ENCODE measurements around the gene DLEU7. TPM values are rescaled to one million over a fixed set of nuclear protein-coding genes. Genes with fewer than 3 reads are reported as not detected.
A peak's percentile ranks its signal among the peaks of the same experiment; 100 is the strongest.

The DLEU7 gene
- 4.5 TPM for polyA plus RNA-seq (2013, experiment 1 of 2)
- 4.2 TPM for polyA plus RNA-seq (2013, experiment 2 of 2)

GRCh38 chr13:50843257-50844083, at the start of gene DLEU7:
TSS of gene DLEU7 (minus strand) at chr13:50843692. CDS start at chr13:50843646, 46 bp downstream.
- Histone ChIP-seq H3K27ac (ENCODE audit: low read depth, low read length) (no peak within 1 kb of the TSS), H3K9ac (ENCODE audit: low read depth, low read length) (peak within 1 kb of the TSS; percentile 63), H3K4me1 (ENCODE audit: insufficient read depth, low read length) (peaks cover 12% of the 10 kb centered on the region), H3K4me3 (ENCODE audit: low read length) (peak within 1 kb of the TSS; percentile 58), H3K27me3 (ENCODE audit: insufficient read depth, low read length) (peaks cover 43% of the 10 kb centered on the region), H3K36me3 (ENCODE audit: insufficient read depth, low read length) (no peaks in the 10 kb centered on the region), H3K9me3 (ENCODE audit: insufficient read depth, low read depth, low read length) (no peaks in the 10 kb centered on the region)
- WGBS: 2% methylated on average over 78 of the region's 78 CpGs

- H3K9ac ChIP-seq (ENCODE audit: low read depth, low read length): no peak overlapping the region
These were observed 48.9 kb upstream of the DLEU7 start for GRCh38 chr13:50892210-50892944.

GRCh38 chr13:50891206-50891605, 47.7 kb upstream of the DLEU7 start:
- Histone ChIP-seq H3K36me3 (ENCODE audit: insufficient read depth, low read length) (no peaks in the 10 kb centered on the region), H3K27ac (ENCODE audit: low read depth, low read length) (no peak overlapping the region), H3K9ac (ENCODE audit: low read depth, low read length) (no peak overlapping the region), H3K27me3 (ENCODE audit: insufficient read depth, low read length) (no peaks in the 10 kb centered on the region), H3K4me1 (ENCODE audit: insufficient read depth, low read length) (peaks cover 28% of the 10 kb centered on the region), H3K9me3 (ENCODE audit: insufficient read depth, low read depth, low read length) (no peaks in the 10 kb centered on the region), H3K4me3 (ENCODE audit: low read length) (no peak overlapping the region)

More at GRCh38 chr13:50892210-50892944, 48.9 kb upstream of the DLEU7 start:
- H3K36me3 ChIP-seq (ENCODE audit: insufficient read depth, low read length): no peaks in the 10 kb centered on the region
- no peak overlapping the region for H3K27ac ChIP-seq (ENCODE audit: low read depth, low read length)
- no peaks in the 10 kb centered on the region for H3K9me3 ChIP-seq (ENCODE audit: insufficient read depth, low read depth, low read length)
- 75% methylated on average over 6 of the region's 7 CpGs for WGBS
- H3K4me1 ChIP-seq (ENCODE audit: insufficient read depth, low read length): peaks cover 28% of the 10 kb centered on the region
- no peak overlapping the region for H3K4me3 ChIP-seq (ENCODE audit: low read length)
- H3K27me3 ChIP-seq (ENCODE audit: insufficient read depth, low read length): no peaks in the 10 kb centered on the region

- Histone ChIP-seq H3K4me3 (ENCODE audit: low read length) (no peak overlapping the region), H3K27me3 (ENCODE audit: insufficient read depth, low read length) (no peaks in the 10 kb centered on the region), H3K9ac (ENCODE audit: low read depth, low read length) (no peak overlapping the region), H3K27ac (ENCODE audit: low read depth, low read length) (no peak overlapping the region), H3K9me3 (ENCODE audit: insufficient read depth, low read depth, low read length) (no peaks in the 10 kb centered on the region), H3K4me1 (ENCODE audit: insufficient read depth, low read length) (peaks cover 25% of the 10 kb centered on the region), H3K36me3 (ENCODE audit: insufficient read depth, low read length) (no peaks in the 10 kb centered on the region)
- WGBS: 86% methylated on average over 1 of the region's 1 CpG
These were observed 45.8 kb upstream of the DLEU7 start for GRCh38 chr13:50889317-50889716.

GRCh38 chr13:50888362-50888761, 44.9 kb upstream of the DLEU7 start:
- 94% methylated on average over 1 of the region's 1 CpG for WGBS
- Histone ChIP-seq H3K36me3 (ENCODE audit: insufficient read depth, low read length) (no peaks in the 10 kb centered on the region), H3K27me3 (ENCODE audit: insufficient read depth, low read length) (no peaks in the 10 kb centered on the region), H3K27ac (ENCODE audit: low read depth, low read length) (no peak overlapping the region), H3K4me1 (ENCODE audit: insufficient read depth, low read length) (peaks cover 16% of the 10 kb centered on the region), H3K4me3 (ENCODE audit: low read length) (no peak overlapping the region), H3K9ac (ENCODE audit: low read depth, low read length) (no peak overlapping the region), H3K9me3 (ENCODE audit: insufficient read depth, low read depth, low read length) (no peaks in the 10 kb centered on the region)

GRCh38 chr13:50887151-50887550, 43.7 kb upstream of the DLEU7 start:
- Histone ChIP-seq H3K27me3 (ENCODE audit: insufficient read depth, low read length) (no peaks in the 10 kb centered on the region), H3K4me3 (ENCODE audit: low read length) (no peak overlapping the region), H3K27ac (ENCODE audit: low read depth, low read length) (no peak overlapping the region), H3K4me1 (ENCODE audit: insufficient read depth, low read length) (peaks cover 4% of the 10 kb centered on the region), H3K9ac (ENCODE audit: low read depth, low read length) (no peak overlapping the region), H3K36me3 (ENCODE audit: insufficient read depth, low read length) (no peaks in the 10 kb centered on the region), H3K9me3 (ENCODE audit: insufficient read depth, low read depth, low read length) (no peaks in the 10 kb centered on the region)
- WGBS: 97% methylated on average over 7 of the region's 7 CpGs

- Histone ChIP-seq H3K4me3 (ENCODE audit: low read length) (no peak overlapping the region), H3K36me3 (ENCODE audit: insufficient read depth, low read length) (no peaks in the 10 kb centered on the region), H3K27ac (ENCODE audit: low read depth, low read length) (no peak overlapping the region), H3K9ac (ENCODE audit: low read depth, low read length) (no peak overlapping the region), H3K27me3 (ENCODE audit: insufficient read depth, low read length) (no peaks in the 10 kb centered on the region), H3K4me1 (ENCODE audit: insufficient read depth, low read length) (no peaks in the 10 kb centered on the region), H3K9me3 (ENCODE audit: insufficient read depth, low read depth, low read length) (no peaks in the 10 kb centered on the region)
- WGBS: 89% methylated on average over 1 of the region's 1 CpG
These were observed 40.8 kb upstream of the DLEU7 start for GRCh38 chr13:50884265-50884664.

GRCh38 chr13:50883728-50884127, 40.2 kb upstream of the DLEU7 start:
- WGBS: 94% methylated on average over 1 of the region's 1 CpG
- Histone ChIP-seq H3K9me3 (ENCODE audit: insufficient read depth, low read depth, low read length) (no peaks in the 10 kb centered on the region), H3K36me3 (ENCODE audit: insufficient read depth, low read length) (no peaks in the 10 kb centered on the region), H3K27ac (ENCODE audit: low read depth, low read length) (no peak overlapping the region), H3K4me3 (ENCODE audit: low read length) (no peak overlapping the region), H3K27me3 (ENCODE audit: insufficient read depth, low read length) (no peaks in the 10 kb centered on the region), H3K9ac (ENCODE audit: low read depth, low read length) (no peak overlapping the region), H3K4me1 (ENCODE audit: insufficient read depth, low read length) (no peaks in the 10 kb centered on the region)

GRCh38 chr13:50882816-50883435, 39.4 kb upstream of the DLEU7 start:
- Histone ChIP-seq H3K27me3 (ENCODE audit: insufficient read depth, low read length) (no peaks in the 10 kb centered on the region), H3K9ac (ENCODE audit: low read depth, low read length) (no peak overlapping the region), H3K9me3 (ENCODE audit: insufficient read depth, low read depth, low read length) (no peaks in the 10 kb centered on the region), H3K4me1 (ENCODE audit: insufficient read depth, low read length) (no peaks in the 10 kb centered on the region), H3K27ac (ENCODE audit: low read depth, low read length) (no peak overlapping the region), H3K36me3 (ENCODE audit: insufficient read depth, low read length) (no peaks in the 10 kb centered on the region), H3K4me3 (ENCODE audit: low read length) (no peak overlapping the region)
- 96% methylated on average over 4 of the region's 5 CpGs for WGBS

GRCh38 chr13:50873991-50874390, 30.5 kb upstream of the DLEU7 start:
- 92% methylated on average over 1 of the region's 2 CpGs for WGBS
- no peaks in the 10 kb centered on the region for H3K4me1 ChIP-seq (ENCODE audit: insufficient read depth, low read length)
- H3K27ac ChIP-seq (ENCODE audit: low read depth, low read length): no peak overlapping the region

GRCh38 chr13:50873467-50873866, 30.0 kb upstream of the DLEU7 start:
- no peak overlapping the region for H3K4me3 ChIP-seq (ENCODE audit: low read length)
- H3K36me3 ChIP-seq (ENCODE audit: insufficient read depth, low read length): no peaks in the 10 kb centered on the region
- H3K27me3 ChIP-seq (ENCODE audit: insufficient read depth, low read length): no peaks in the 10 kb centered on the region
- no peaks in the 10 kb centered on the region for H3K9me3 ChIP-seq (ENCODE audit: insufficient read depth, low read depth, low read length)
- no peaks in the 10 kb centered on the region for H3K4me1 ChIP-seq (ENCODE audit: insufficient read depth, low read length)
- no peak overlapping the region for H3K27ac ChIP-seq (ENCODE audit: low read depth, low read length)
- WGBS: 89% methylated on average over 2 of the region's 2 CpGs
- H3K9ac ChIP-seq (ENCODE audit: low read depth, low read length): no peak overlapping the region

More at GRCh38 chr13:50873991-50874390, 30.5 kb upstream of the DLEU7 start:
- no peaks in the 10 kb centered on the region for H3K27me3 ChIP-seq (ENCODE audit: insufficient read depth, low read length)
- H3K9ac ChIP-seq (ENCODE audit: low read depth, low read length): no peak overlapping the region
- H3K9me3 ChIP-seq (ENCODE audit: insufficient read depth, low read depth, low read length): no peaks in the 10 kb centered on the region
- no peaks in the 10 kb centered on the region for H3K36me3 ChIP-seq (ENCODE audit: insufficient read depth, low read length)
- no peak overlapping the region for H3K4me3 ChIP-seq (ENCODE audit: low read length)
